ENCODE measurements around the gene CD248.

CD248 gene

GRCh38 chr11:66346476-66347424, 29.9 kb upstream of the CD248 start:
- 0 out of 2 replicates have a peak, but pooled peaks have one; percentile 4 for TF ChIP-seq CTCF (IDR thresholded peaks at IDR 0.05; ENCODE audit: control insufficient read depth, extremely low read depth, insufficient read depth)
- no peak for DNase-seq (ENCODE audit: low read depth)

GRCh38 chr11:66345316-66345649, 28.4 kb upstream of the CD248 start:
- H3K4me3 ChIP-seq (ENCODE audit: low read depth, low read length), result peak overlapping the region; percentile 89
- TF ChIP-seq CTCF (IDR thresholded peaks at IDR 0.05; ENCODE audit: control insufficient read depth, extremely low read depth, insufficient read depth), result no peak
- no peak for DNase-seq (ENCODE audit: low read depth)

More at GRCh38 chr11:66346476-66347424, 29.9 kb upstream of the CD248 start:
- H3K4me3 ChIP-seq (ENCODE audit: low read depth, low read length), result peak overlapping the region; percentile 89

- no peak for TF ChIP-seq CTCF (IDR thresholded peaks at IDR 0.05; ENCODE audit: control insufficient read depth, extremely low read depth, insufficient read depth)
These were observed 27.9 kb upstream of the CD248 start, which contains the start of gene BRMS1 for GRCh38 chr11:66344550-66345315. Gene BRMS1, minus strand, starts transcription at chr11:66345104. Its CDS starts 2,870 bp downstream, at chr11:66342234.

GRCh38 chr11:66343176-66343575, 26.3 kb upstream of the CD248 start:
- no peak for TF ChIP-seq CTCF (IDR thresholded peaks at IDR 0.05; ENCODE audit: control insufficient read depth, extremely low read depth, insufficient read depth)
- DNase-seq (ENCODE audit: low read depth), result no peak
- peak overlapping the region; percentile 89 for H3K4me3 ChIP-seq (ENCODE audit: low read depth, low read length)

More at GRCh38 chr11:66344550-66345315, 27.9 kb upstream of the CD248 start, which contains the start of gene BRMS1:
- DNase-seq (ENCODE audit: low read depth), result peak; percentile 90
- peak within 1 kb of the TSS; percentile 89 for H3K4me3 ChIP-seq (ENCODE audit: low read depth, low read length)

GRCh38 chr11:66341502-66342126, 24.8 kb upstream of the CD248 start:
- DNase-seq (ENCODE audit: low read depth), result no peak
- TF ChIP-seq CTCF (IDR thresholded peaks at IDR 0.05; ENCODE audit: control insufficient read depth, extremely low read depth, insufficient read depth), result no peak
- H3K4me3 ChIP-seq (ENCODE audit: low read depth, low read length), result no peak overlapping the region

- H3K4me3 ChIP-seq (ENCODE audit: low read depth, low read length), result no peak overlapping the region
- no peak for TF ChIP-seq CTCF (IDR thresholded peaks at IDR 0.05; ENCODE audit: control insufficient read depth, extremely low read depth, insufficient read depth)
- DNase-seq (ENCODE audit: low read depth), result no peak
These were observed 24.0 kb upstream of the CD248 start for GRCh38 chr11:66340596-66341501.

All from LNCaP clone FGC (cell line).